OCI-LY3 (cell line): ENCODE measurements around the gene SP4.

Source experiments
- H2AFZ ChIP-seq: fragments of 200-600, 300-600 bp; shearing (Covaris generic); 2 replicates; pipeline ENCODE4 v1.6.0; 2014; ENCODE audit warnings: antibody characterized with exemption, low read depth, low read length
- H3K27ac ChIP-seq: fragments of 200-600, 300-600 bp; sonication (generic); 2 replicates; pipeline ENCODE4 v1.5.1; 2014; ENCODE audit warnings: mild to moderate bottlenecking, low read length, moderate library complexity, mixed read lengths
- H3K27me3 ChIP-seq: fragments of 200-600, 300-600 bp; sonication (generic); 2 replicates; pipeline ENCODE4 v1.6.1; 2014; ENCODE audit warnings: low read depth, low read length, mixed read lengths
- H3K36me3 ChIP-seq: fragments of 200-600, 300-600 bp; sonication (generic); replicated peaks from 2 replicates; pipeline ENCODE3; 2014; ENCODE audit warnings: low read depth, low read length, mixed read lengths
- H3K4me1 ChIP-seq: fragments of 300-600, 200-600 bp; sonication (generic); 2 replicates; pipeline ENCODE4 v1.6.1; 2014; ENCODE audit warnings: low read length, mixed read lengths
- H3K4me2 ChIP-seq: fragments of 200-600, 300-600 bp; sonication (generic); 2 replicates; pipeline ENCODE4 v1.6.1; 2014; ENCODE audit warnings: low read length, mixed read lengths
- H3K4me3 ChIP-seq: fragments of 300-600, 200-600 bp; sonication (generic); 2 replicates; pipeline ENCODE4 v1.5.1; 2014; ENCODE audit warnings: antibody characterized with exemption, mild to moderate bottlenecking, low read length, moderate library complexity
- H3K79me2 ChIP-seq: fragments of 300-600, 200-600 bp; shearing (Covaris generic); 2 replicates; pipeline ENCODE4 v1.6.1; 2014; ENCODE audit warnings: mild to moderate bottlenecking, low read length, mixed read lengths
- H3K9ac ChIP-seq: fragments of 300-600, 200-600 bp; shearing (Covaris generic); 2 replicates; pipeline ENCODE4 v1.6.0; 2014; ENCODE audit warnings: mild to moderate bottlenecking, low read length, moderate library complexity
- H3K9me3 ChIP-seq: fragments of 200-600, 300-600 bp; shearing (Covaris generic); 2 replicates; pipeline ENCODE4 v1.6.1; 2014; ENCODE audit warnings: low read length, mixed read lengths; ENCODE audit not compliant: insufficient read depth
- H4K20me1 ChIP-seq: fragments of 200-600, 300-600 bp; sonication (generic); 2 replicates; pipeline ENCODE4 v1.6.1; 2016; ENCODE audit warnings: low read length, mixed read lengths; ENCODE audit not compliant: insufficient read depth
- CTCF ChIP-seq: fragments of 200-600, 300-600 bp; sonication (generic); IDR thresholded peaks from 2 replicates; pipeline ENCODE4 v1.5.1; 2014; ENCODE audit warnings: antibody characterized with exemption, low read length, low read depth
- EZH2phosphoT487 ChIP-seq: fragments of 200-600 bp; shearing (Covaris generic); IDR thresholded peaks from 2 replicates; pipeline ENCODE4 v1.6.1; 2018; ENCODE audit warnings: antibody characterized with exemption, mixed run types, low read depth

SP4 gene

GRCh38 chr7:21448974-21449373 is 21.1 kb downstream of the SP4 start:
- TF ChIP-seq CTCF (no peak), EZH2phosphoT487 (no peak)
- Histone ChIP-seq H3K9ac (no peak overlapping the region), H4K20me1 (no peaks in the 10 kb centered on the region), H3K4me1 (no peaks in the 10 kb centered on the region), H3K79me2 (no peaks in the 10 kb centered on the region; the same call in 1 of the 2 replicates), H3K9me3 (peaks cover 6% of the 10 kb centered on the region; the same call in 1 of the 2 replicates), H3K4me3 (no peak overlapping the region), H3K27me3 (no peaks in the 10 kb centered on the region), H3K36me3 (peaks cover 47% of the 10 kb centered on the region), H2AFZ (no peak overlapping the region), H3K27ac (no peak overlapping the region), H3K4me2 (no peak overlapping the region)

GRCh38 chr7:21450076-21450475 is 22.2 kb downstream of the SP4 start:
- Histone ChIP-seq H3K4me3 (no peak overlapping the region), H4K20me1 (no peaks in the 10 kb centered on the region), H3K36me3 (peaks cover 51% of the 10 kb centered on the region), H3K4me2 (no peak overlapping the region), H3K9me3 (peaks cover 12% of the 10 kb centered on the region; the same call in 1 of the 2 replicates), H3K9ac (no peak overlapping the region), H3K27ac (no peak overlapping the region), H3K4me1 (no peaks in the 10 kb centered on the region), H2AFZ (no peak overlapping the region), H3K79me2 (no peaks in the 10 kb centered on the region; the same call in 1 of the 2 replicates), H3K27me3 (no peaks in the 10 kb centered on the region)
- TF ChIP-seq CTCF = no peak
- TF ChIP-seq EZH2phosphoT487 = no peak

- TF ChIP-seq EZH2phosphoT487 (no peak), CTCF (no peak)
- Histone ChIP-seq H3K9ac (no peak overlapping the region), H3K4me3 (no peak overlapping the region), H3K36me3 (peaks cover 53% of the 10 kb centered on the region), H3K4me2 (no peak overlapping the region), H3K9me3 (peaks cover 12% of the 10 kb centered on the region; the same call in 1 of the 2 replicates), H4K20me1 (no peaks in the 10 kb centered on the region), H2AFZ (no peak overlapping the region), H3K79me2 (no peaks in the 10 kb centered on the region; the same call in 1 of the 2 replicates), H3K27ac (no peak overlapping the region), H3K27me3 (no peaks in the 10 kb centered on the region), H3K4me1 (no peaks in the 10 kb centered on the region)
Measured at GRCh38 chr7:21450941-21451340, 23.1 kb downstream of the SP4 start.

GRCh38 chr7:21454182-21454581 is 26.3 kb downstream of the SP4 start:
- no peaks in the 10 kb centered on the region for H3K4me1 ChIP-seq
- H3K4me3 ChIP-seq = no peak overlapping the region
- H3K27ac ChIP-seq = no peak overlapping the region
- H3K9me3 ChIP-seq = peaks cover 12% of the 10 kb centered on the region; the same call in 1 of the 2 replicates
- H3K4me2 ChIP-seq = no peak overlapping the region
- no peaks in the 10 kb centered on the region; the same call in 1 of the 2 replicates for H3K79me2 ChIP-seq
- TF ChIP-seq CTCF (no peak), EZH2phosphoT487 (no peak)
- H3K36me3 ChIP-seq = peaks cover 48% of the 10 kb centered on the region
- H2AFZ ChIP-seq = no peak overlapping the region
- no peaks in the 10 kb centered on the region for H4K20me1 ChIP-seq
- H3K9ac ChIP-seq = no peak overlapping the region
- H3K27me3 ChIP-seq = no peaks in the 10 kb centered on the region
